HepG2 (cell line): ENCODE measurements around the gene SLITRK5. TPM values are rescaled to one million over a fixed set of nuclear protein-coding genes. Genes with fewer than 3 reads are reported as not detected.

Experiments used
- ATAC-seq: fragments of 200-7000 bp; cut with Tn5 transposase; 3 replicates; pipeline ENCODE4 v1.9.1; 2020; ENCODE audit warnings: mild to moderate bottlenecking, moderate library complexity
- BruUV-seq: library from RNA; stranded (reverse); fragments of 400-500 nt; replicated peaks from 2 replicates; lab custom pipeline; 2021; lab: Mats Ljungman, UMichigan
- CTCF ChIA-PET: fragments of 300-600 bp; formaldehyde crosslinking; extraction: SDS; loops from one replicate; lab custom pipeline; 2021; ENCODE audit warnings: low total read pairs, inconsistent platforms, low intra/inter-chr PET ratio; lab: Yijun Ruan, JAX
- POLR2A ChIA-PET: fragments of 350-600 bp; sonication (Branson Sonifier 250); formaldehyde crosslinking; loops from one replicate; lab custom pipeline; 2020; ENCODE audit warnings: antibody characterized with exemption, inconsistent platforms; lab: Yijun Ruan, JAX
- DNase-seq: peaks from one replicate; pipeline ENCODE4 v3.0.0-alpha.2; 2015; ENCODE audit warnings: low spot score
- FAIRE-seq: peaks from 3 replicates; lab custom pipeline; 2011; peaks lifted over from hg19 to GRCh38; lab: Jason Lieb, UNC
- H2AFZ ChIP-seq: one replicate; pipeline ENCODE4 v1.6.1; 2011; ENCODE audit warnings: low read length, inconsistent platforms
- H3K27ac ChIP-seq: fragments of 300-600 bp; 3 replicates; pipeline ENCODE4 v1.8.0; 2011; ENCODE audit warnings: mixed run types, mild to moderate bottlenecking, mixed read lengths, low read length, inconsistent platforms; ENCODE audit not compliant: insufficient read depth; ENCODE audit errors: extremely low read length
- H3K27me3 ChIP-seq, 2 experiments: fragments of 200-600 bp in 1 of 2; 2 replicates in 1 of 2; 3 replicates in 1 of 2; pipeline versions ENCODE4 v1.6.0 to v1.8.0; 2011; ENCODE audit warnings: low read length in 2 of 2, mild to moderate bottlenecking in 2 of 2, moderate library complexity in 2 of 2, inconsistent platforms in 1 of 2; ENCODE audit not compliant: insufficient read depth in 2 of 2, control insufficient read depth in 1 of 2
- H3K36me3 ChIP-seq, 2 experiments: fragments of 200-600 bp in 1 of 2; replicated peaks in 1 of 2; 2 replicates in 1 of 2; 3 replicates in 1 of 2; pipeline versions ENCODE4 v1.5.1 to v1.8.0; 2011; ENCODE audit warnings: low read length in 2 of 2, inconsistent platforms in 1 of 2; ENCODE audit not compliant: insufficient read depth in 2 of 2, control insufficient read depth in 1 of 2
- H3K4me1 ChIP-seq: 2 replicates; pipeline ENCODE4 v1.5.1; 2012; ENCODE audit warnings: low read length, inconsistent platforms; ENCODE audit not compliant: insufficient read depth
- H3K4me2 ChIP-seq: 2 replicates; pipeline ENCODE4 v1.6.0; 2011; ENCODE audit warnings: low read depth, low read length, inconsistent platforms
- H3K4me3 ChIP-seq, 3 experiments: fragments of 200-600 bp in 1 of 3; sonication (generic), shearing (Covaris generic) in 1 of 3; replicated peaks in 1 of 3; 2 replicates each; pipeline ENCODE4 v1.5.1; 2011 to 2016; ENCODE audit warnings: low read length in 3 of 3, inconsistent platforms in 2 of 3, low read depth in 2 of 3, mild to moderate bottlenecking in 2 of 3, control low read depth in 1 of 3, mixed read lengths in 1 of 3; ENCODE audit not compliant: insufficient read depth in 1 of 3
- H3K79me2 ChIP-seq: one replicate; pipeline ENCODE4 v1.6.1; 2011; ENCODE audit warnings: low read length, inconsistent platforms; ENCODE audit not compliant: insufficient read depth
- H3K9ac ChIP-seq: 2 replicates; pipeline ENCODE4 v1.6.0; 2011; ENCODE audit warnings: mild to moderate bottlenecking, low read depth, low read length, inconsistent platforms; ENCODE audit not compliant: insufficient read depth
- H3K9me3 ChIP-seq: 2 replicates; pipeline ENCODE4 v1.5.1; 2012; ENCODE audit warnings: mild to moderate bottlenecking, low read length
- H4K20me1 ChIP-seq: 2 replicates; pipeline ENCODE4 v1.6.0; 2011; ENCODE audit warnings: inconsistent platforms, mild to moderate bottlenecking, low read length, moderate library complexity; ENCODE audit not compliant: insufficient read depth
- ATF3 ChIP-seq: sonication (generic); formaldehyde crosslinking; IDR thresholded peaks from 2 replicates; pipeline ENCODE4 v1.4.0; 2020; ENCODE audit warnings: missing genetic modification reagents
- HNF4G ChIP-seq, 2 experiments: sonication (generic) in 1 of 2; formaldehyde crosslinking in 1 of 2; IDR thresholded peaks; 2 replicates each; pipeline versions ENCODE4 v1.4.0 to v1.6.1; 2011 to 2020; ENCODE audit warnings: borderline replicate concordance in 2 of 2, low read depth in 2 of 2, mild to moderate bottlenecking in 2 of 2, low read length in 1 of 2, missing genetic modification reagents in 1 of 2, moderate library complexity in 1 of 2
- JUNB ChIP-seq: sonication (generic); formaldehyde crosslinking; IDR thresholded peaks from 2 replicates; pipeline ENCODE4 v1.8.0; 2022; ENCODE audit warnings: missing genetic modification reagents, mild to moderate bottlenecking, borderline replicate concordance
- MAFG ChIP-seq: sonication (generic); formaldehyde crosslinking; IDR thresholded peaks from 2 replicates; pipeline ENCODE4 v1.5.1; 2020; ENCODE audit warnings: mild to moderate bottlenecking, missing genetic modification reagents
- NR2F1 ChIP-seq, 2 experiments: fragments of 450-650 bp in 1 of 2; formaldehyde crosslinking in 1 of 2; IDR thresholded peaks; 2 replicates each; pipeline versions ENCODE4 v1.5.0 to v1.6.1; 2016 to 2020; ENCODE audit warnings: mild to moderate bottlenecking in 1 of 2, missing compliant biosample characterization in 1 of 2, missing genetic modification reagents in 1 of 2, moderate library complexity in 1 of 2
- TGIF2 ChIP-seq: IDR thresholded peaks from 2 replicates; pipeline ENCODE4 v1.6.1; 2016; ENCODE audit warnings: control low read depth, missing compliant biosample characterization
- TRAFD1 ChIP-seq: sonication (generic); formaldehyde crosslinking; IDR thresholded peaks from 2 replicates; pipeline ENCODE4 v1.5.1; 2020; ENCODE audit warnings: missing genetic modification reagents, mild to moderate bottlenecking, borderline replicate concordance
- ZNF782 ChIP-seq: sonication (generic); formaldehyde crosslinking; IDR thresholded peaks from 2 replicates; pipeline ENCODE4 v1.4.0; 2020; ENCODE audit warnings: missing genetic modification reagents, mild to moderate bottlenecking, borderline replicate concordance
- WGBS: methylation state at CpG from one replicate; pipeline ENCODE4 v1.1.6; 2017; ENCODE audit warnings: low lambda C conversion rate; 5-methylcytosine and 5-hydroxymethylcytosine counted together
- in situ Hi-C: cut with HindIII; loops from 2 replicates; pipeline ENCODE4 v1.10.0; 2017; ENCODE audit warnings: low pct_unique_long_range_greater_than_20kb; ENCODE audit not compliant: extremely low pct_ligation_motif_present
- intact Hi-C: fragments of 100-400 bp; cut with micrococcal nuclease; formaldehyde crosslinking; loops from one replicate; pipeline ENCODE4 v1.10.0; 2022; ENCODE audit not compliant: unreplicated experiment
- polyA plus RNA-seq, 8 experiments: library from polyadenylated mRNA; depleted of rRNA in 3 of 8; stranded (reverse) in 7 of 8; unstranded in 1 of 8; fragments of >200 nt; fragmentation: Illumina TruSeq in 4 of 8; extraction: Trizol in 4 of 8; gene quantifications; 2 replicates each; pipeline versions ENCODE4 v1.2.1 to v1.2.3, GENCODE V29; 2011 to 2016; ENCODE audit warnings: low read depth in 4 of 8, missing spikeins in 1 of 8, mixed read lengths in 1 of 8; ENCODE audit not compliant: insufficient read depth in 1 of 8
- total RNA-seq, 5 experiments: library from RNA; depleted of rRNA; stranded (reverse); fragments of >200 nt; fragmentation: Illumina TruSeq; extraction: Trizol; gene quantifications; 2 replicates each; pipeline ENCODE4 v1.2.3, GENCODE V29; 2016; ENCODE audit warnings: low read depth in 1 of 5

Gene SLITRK5
- total and polyA plus RNA-seq, 2 of the 13 experiments (the other 11 are each of a cell fraction or from before 2014, with no cell fraction given) = not detected

GRCh38 chr13:87666831-87667230 lies 4.3 kb upstream of the SLITRK5 start:
- H3K27me3 ChIP-seq = no peaks in the 10 kb centered on the region; a peak in 1 of 5 replicates
- in situ Hi-C loops = no loop called here
- H3K79me2 ChIP-seq = no peaks in the 10 kb centered on the region
- no peaks in the 10 kb centered on the region for H3K9me3 ChIP-seq
- ATAC-seq = no peak
- H3K36me3 ChIP-seq = no peaks in the 10 kb centered on the region
- intact Hi-C loops = loop anchor here (5.0 kb wide), 1 partner anchor 405 kb away; no protein-coding TSS in a partner anchor
- no peak overlapping the region for H3K4me3 ChIP-seq
- POLR2A ChIA-PET = no interaction called here
- H3K4me2 ChIP-seq = no peak overlapping the region
- H4K20me1 ChIP-seq = no peaks in the 10 kb centered on the region
- no peak overlapping the region for H3K27ac ChIP-seq
- FAIRE-seq = no peak
- CTCF ChIA-PET = no interaction called here
- H2AFZ ChIP-seq = no peak overlapping the region
- 0 out of 2 replicates have a peak, but pooled peaks cover 5% of the 10 kb centered on the region for H3K4me1 ChIP-seq
- BruUV-seq = no TSS peak
- H3K9ac ChIP-seq = no peak overlapping the region
- 7% methylated on average over 1 of the region's 1 CpG for WGBS
- TF ChIP-seq HNF4G (IDR thresholded peaks at IDR 0.05; ENCODE audit: borderline replicate concordance, low read depth, low read length) = no peak
- no peak for TF ChIP-seq HNF4G (CRISPR knock-in tag; IDR thresholded peaks at IDR 0.05; ENCODE audit: borderline replicate concordance, low read depth)
- no peak for TF ChIP-seq TRAFD1 (CRISPR knock-in tag)
- TF ChIP-seq NR2F1 (CRISPR knock-in tag; IDR thresholded peaks at IDR 0.05) = no peak
- no peak for TF ChIP-seq ATF3 (CRISPR knock-in tag)
- no peak for TF ChIP-seq JUNB (CRISPR knock-in tag)
- TF ChIP-seq ZNF782 = no peak
- TF ChIP-seq MAFG (CRISPR knock-in tag) = no peak
- no peak for TF ChIP-seq TGIF2
- no peak for DNase-seq
